ENCODE data around the gene TMEM43. TPM values are rescaled to one million over a fixed set of nuclear protein-coding genes. Genes with fewer than 3 reads are reported as not detected.

TMEM43 gene
- total RNA-seq, 2 donors from 2014 or later = 38.4 to 39.9 TPM

DNA sequence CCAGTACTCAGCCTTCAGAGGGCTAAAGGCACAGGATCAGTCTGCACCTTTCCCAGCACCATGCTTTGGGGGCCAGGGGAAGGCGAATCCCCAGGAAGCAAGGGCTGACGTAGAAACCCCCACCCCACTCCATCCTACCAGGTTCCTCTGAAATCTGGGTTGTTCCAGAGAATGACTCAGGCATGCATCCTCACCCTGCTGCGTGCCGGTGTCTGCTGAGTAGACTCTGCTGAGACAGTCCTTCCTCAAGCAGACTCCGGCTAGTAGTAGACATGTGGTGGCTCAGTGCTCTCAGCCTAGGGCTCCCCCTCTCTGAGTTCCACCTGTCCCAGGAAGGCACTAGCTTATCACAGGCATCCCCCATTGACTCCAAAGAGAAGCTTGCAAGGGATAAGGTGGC, 9.0 kb downstream of the TMEM43 start:
- ATAC-seq (replicated peaks in 1 of 2) = no peak
- Mint-ChIP-seq H3K4me1 (ENCODE audit: low read depth) (peaks cover 2% of the 10 kb centered on the region), H3K4me3 (no peak overlapping the region), H3K27me3 (ENCODE audit: low read depth) (no peaks in the 10 kb centered on the region), H3K27ac (no peak overlapping the region), H3K36me3 (ENCODE audit: insufficient read depth in 2 of 2) (peaks cover 3 to 13% of the 10 kb centered on the region in 2 donors), H3K9me3 (no peaks in the 10 kb centered on the region)
- no peak for DNase-seq

DNA sequence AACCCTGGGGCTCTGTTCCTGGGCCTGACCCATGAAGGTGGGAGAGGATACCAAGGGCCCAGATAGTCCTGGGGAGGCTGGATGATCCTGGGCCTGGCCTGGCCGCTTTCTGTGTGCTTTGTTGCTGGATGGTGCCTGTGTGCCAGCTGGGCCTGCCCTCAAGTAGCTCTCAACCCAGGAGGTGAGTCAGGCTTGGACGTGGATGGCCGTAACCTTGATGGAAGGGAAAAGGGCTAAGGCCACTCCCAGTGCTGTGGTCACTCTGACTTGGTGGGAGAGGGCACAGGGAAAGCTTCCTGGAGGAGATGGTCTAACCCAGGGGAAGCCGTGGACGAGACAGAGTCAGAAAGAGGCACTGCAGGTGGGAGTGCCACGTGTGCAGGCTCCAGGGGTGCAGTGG, 9.4 kb downstream of the TMEM43 start:
- no peak for DNase-seq
- Mint-ChIP-seq H3K27ac (no peak overlapping the region), H3K36me3 (ENCODE audit: insufficient read depth in 2 of 2) (peaks cover 3 to 12% of the 10 kb centered on the region in 2 donors), H3K4me1 (ENCODE audit: low read depth) (no peaks in the 10 kb centered on the region), H3K9me3 (no peaks in the 10 kb centered on the region), H3K27me3 (ENCODE audit: low read depth) (no peaks in the 10 kb centered on the region), H3K4me3 (no peak overlapping the region)
- ATAC-seq (replicated peaks in 1 of 2) = no peak

DNA sequence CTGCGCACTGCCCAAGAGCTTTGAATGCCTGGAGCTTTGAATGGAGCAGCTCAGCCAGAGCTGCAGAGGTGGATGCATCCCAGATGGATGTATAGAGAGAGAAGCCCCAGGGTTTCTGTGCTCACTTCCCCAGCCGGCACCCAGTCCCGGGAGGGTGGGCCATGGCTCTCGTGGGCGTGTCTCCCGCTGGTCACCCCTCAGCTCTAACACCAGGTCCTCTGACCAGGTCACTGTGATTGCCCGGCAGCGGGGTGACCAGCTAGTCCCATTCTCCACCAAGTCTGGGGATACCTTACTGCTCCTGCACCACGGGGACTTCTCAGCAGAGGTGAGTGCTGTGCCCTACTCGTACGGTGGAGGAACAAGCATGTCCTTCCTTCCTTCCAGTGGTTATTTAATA, 10.7 kb downstream of the TMEM43 start:
- Mint-ChIP-seq H3K4me1 (ENCODE audit: low read depth) (peaks cover 6% of the 10 kb centered on the region), H3K36me3 (ENCODE audit: insufficient read depth in 2 of 2) (peaks cover 2 to 10% of the 10 kb centered on the region in 2 donors), H3K4me3 (no peak overlapping the region), H3K27me3 (ENCODE audit: low read depth) (no peaks in the 10 kb centered on the region), H3K27ac (no peak overlapping the region), H3K9me3 (no peaks in the 10 kb centered on the region)
- ATAC-seq (replicated peaks in 1 of 2) (no peak), DNase-seq (no peak)

DNA sequence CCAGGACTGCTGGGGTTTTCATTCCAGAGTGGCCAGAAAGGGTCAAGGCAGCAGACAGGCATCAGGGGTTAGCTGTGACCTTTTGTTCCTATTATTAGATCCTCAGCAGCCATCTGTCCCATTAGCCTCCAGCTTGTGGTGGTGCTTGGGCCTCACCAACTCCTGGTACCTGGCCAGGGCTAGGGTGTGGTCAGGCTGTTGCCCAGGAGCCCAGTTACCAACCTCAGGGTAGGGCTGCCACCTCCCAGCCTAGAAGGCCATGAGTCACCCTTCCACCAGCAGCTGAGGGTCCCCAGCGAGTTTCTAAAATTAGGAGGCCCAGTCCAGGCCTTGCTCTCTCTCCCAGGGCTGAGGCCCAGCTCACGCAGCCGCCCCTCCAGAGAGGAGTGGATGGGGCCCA, 12.2 kb downstream of the TMEM43 start:
- DNase-seq (no peak), ATAC-seq (replicated peaks in 1 of 2) (no peak)
- no peaks in the 10 kb centered on the region for H3K9me3 Mint-ChIP-seq

DNA sequence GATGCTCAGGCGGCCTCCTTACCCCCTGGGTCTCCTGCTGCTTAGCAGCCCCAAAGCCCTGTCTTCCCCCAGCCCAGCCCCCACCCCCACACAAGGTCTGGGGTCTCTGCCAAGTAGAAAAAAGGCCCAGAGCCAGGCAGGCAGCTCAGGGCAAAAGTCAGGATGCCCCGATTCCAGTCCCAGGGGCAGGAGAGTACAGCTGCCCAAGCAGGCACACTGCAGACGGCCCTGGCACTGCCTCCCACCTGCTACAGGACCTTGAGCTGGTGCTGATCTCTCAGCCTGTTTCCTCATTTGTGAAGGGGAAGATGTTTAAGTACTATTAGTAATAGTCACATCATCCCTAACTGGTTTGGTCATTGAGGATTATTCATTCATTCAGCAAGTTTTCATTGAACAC, 12.6 kb downstream of the TMEM43 start:
- Mint-ChIP-seq H3K9me3 (no peaks in the 10 kb centered on the region), H3K36me3 (ENCODE audit: insufficient read depth in 2 of 2) (peaks cover 6 to 14% of the 10 kb centered on the region in 2 donors), H3K27ac (no peak overlapping the region), H3K27me3 (ENCODE audit: low read depth) (no peaks in the 10 kb centered on the region), H3K4me3 (no peak overlapping the region), H3K4me1 (ENCODE audit: low read depth) (peaks cover 23% of the 10 kb centered on the region)
- no peak for DNase-seq
- ATAC-seq (replicated peaks in 1 of 2) = no peak

More for the DNA sequence above, 12.2 kb downstream of the TMEM43 start:
- Mint-ChIP-seq H3K4me1 (ENCODE audit: low read depth) (peaks cover 19% of the 10 kb centered on the region), H3K4me3 (no peak overlapping the region), H3K36me3 (ENCODE audit: insufficient read depth in 2 of 2) (peaks cover 5 to 13% of the 10 kb centered on the region in 2 donors), H3K27ac (no peak overlapping the region), H3K27me3 (ENCODE audit: low read depth) (no peaks in the 10 kb centered on the region)

DNA sequence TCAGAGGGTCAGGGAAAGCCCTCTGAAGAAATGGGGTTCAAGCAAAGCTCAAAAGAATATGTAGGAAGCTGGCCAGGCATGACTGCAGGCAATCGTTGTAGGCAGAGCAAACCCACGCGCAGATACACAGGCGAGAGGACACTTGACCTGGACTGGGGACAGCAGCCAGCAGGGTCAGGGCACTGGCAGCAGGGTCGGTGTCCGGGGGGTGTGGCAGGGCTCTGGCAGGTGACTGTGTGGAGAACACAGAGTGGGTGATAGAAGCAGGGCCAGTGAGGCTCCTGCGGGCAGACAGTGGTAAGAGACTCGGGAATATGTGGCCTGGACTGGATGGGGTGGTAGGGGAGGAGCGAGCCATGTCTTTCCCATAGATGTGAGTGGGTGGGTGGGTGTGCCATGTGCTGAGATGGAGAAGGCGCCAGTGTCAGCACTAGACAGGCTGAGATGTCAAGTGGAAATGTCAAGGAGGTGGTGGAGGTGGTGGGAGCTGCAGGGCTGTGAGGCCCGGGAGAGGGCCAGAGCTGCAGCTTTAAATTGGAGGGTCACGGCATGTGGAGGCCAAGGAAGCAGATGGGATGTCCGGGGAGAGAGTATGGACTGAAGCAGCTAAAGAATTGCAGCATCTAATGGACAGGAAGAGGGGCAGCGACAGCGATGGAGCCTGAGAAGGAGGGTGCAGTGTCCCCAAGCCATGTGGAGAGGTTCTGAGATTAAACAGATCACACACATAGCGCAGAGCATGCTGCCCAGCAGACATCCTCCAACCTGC, 13.4 kb downstream of the TMEM43 start:
- Mint-ChIP-seq H3K9me3 (no peaks in the 10 kb centered on the region), H3K36me3 (ENCODE audit: insufficient read depth in 2 of 2) (peaks cover 6 to 14% of the 10 kb centered on the region in 2 donors), H3K27me3 (ENCODE audit: low read depth) (no peaks in the 10 kb centered on the region), H3K4me3 (no peak overlapping the region), H3K27ac (no peak overlapping the region), H3K4me1 (ENCODE audit: low read depth) (peaks cover 31% of the 10 kb centered on the region)
- DNase-seq (no peak), ATAC-seq (replicated peaks in 1 of 2) (no peak)

DNA sequence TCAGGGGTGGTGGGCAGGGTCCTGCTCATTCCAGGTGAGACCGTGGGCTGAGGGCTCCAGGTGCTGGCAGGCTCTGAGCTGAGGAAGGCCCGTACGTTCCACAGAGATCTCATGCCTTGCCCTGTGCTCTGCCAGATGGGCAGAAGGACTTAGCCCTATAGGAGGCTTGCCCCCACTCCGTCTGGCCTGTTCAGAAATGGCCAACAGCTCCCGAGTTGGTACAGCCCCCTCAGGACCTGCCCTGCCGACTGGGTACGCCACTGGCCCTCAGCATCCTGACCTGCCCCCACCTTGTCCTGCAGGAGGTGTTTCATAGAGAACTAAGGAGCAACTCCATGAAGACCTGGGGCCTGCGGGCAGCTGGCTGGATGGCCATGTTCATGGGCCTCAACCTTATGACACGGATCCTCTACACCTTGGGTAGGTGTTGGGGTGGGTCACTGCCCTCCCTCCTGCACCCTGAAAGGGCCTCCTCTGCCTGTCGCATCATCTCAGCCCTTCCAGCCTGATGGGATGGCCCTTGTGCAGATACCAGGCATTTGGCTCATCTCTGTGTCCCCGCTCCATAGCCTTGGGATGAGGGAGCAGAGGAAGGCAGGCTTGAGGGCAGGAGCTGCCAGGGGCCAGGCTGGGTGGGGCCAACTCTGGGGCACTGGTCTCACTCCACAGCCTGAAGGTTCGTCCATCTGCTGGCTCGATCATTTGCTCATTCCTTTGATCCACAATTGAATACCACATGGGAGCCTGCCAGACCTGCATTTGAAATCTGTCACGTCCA, 14.2 kb downstream of the TMEM43 start:
- DNase-seq (no peak), ATAC-seq (replicated peaks in 1 of 2) (no peak)
- Mint-ChIP-seq H3K4me1 (ENCODE audit: low read depth) (peaks cover 37% of the 10 kb centered on the region), H3K27me3 (ENCODE audit: low read depth) (no peaks in the 10 kb centered on the region), H3K9me3 (no peaks in the 10 kb centered on the region), H3K27ac (no peak overlapping the region), H3K4me3 (no peak overlapping the region), H3K36me3 (ENCODE audit: insufficient read depth in 2 of 2) (peaks cover 6 to 14% of the 10 kb centered on the region in 2 donors)

DNA sequence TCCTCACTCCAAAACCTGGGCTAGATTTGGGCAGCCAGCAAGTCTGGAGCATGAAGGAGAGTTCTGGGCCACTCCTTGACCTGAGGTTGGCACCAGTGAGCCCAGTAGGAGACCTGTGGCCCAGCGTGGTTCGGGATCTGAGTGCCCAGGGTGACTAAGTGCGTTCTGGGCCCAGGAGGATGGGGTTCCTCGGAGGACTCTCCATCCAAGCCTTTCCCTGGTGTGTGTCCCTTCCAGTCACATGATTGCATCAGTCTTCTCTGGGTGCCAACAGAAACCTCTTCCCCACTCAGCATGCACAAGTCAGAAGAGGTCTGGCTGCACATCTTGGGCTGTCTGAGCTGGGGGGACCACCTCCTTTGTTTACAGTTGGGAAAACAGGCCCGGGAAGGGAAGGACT, 14.9 kb downstream of the TMEM43 start:
- Mint-ChIP-seq H3K4me3 (no peak overlapping the region), H3K9me3 (no peaks in the 10 kb centered on the region), H3K27ac (no peak overlapping the region), H3K27me3 (ENCODE audit: low read depth) (no peaks in the 10 kb centered on the region), H3K36me3 (ENCODE audit: insufficient read depth in 2 of 2) (peaks cover 6 to 14% of the 10 kb centered on the region in 2 donors), H3K4me1 (ENCODE audit: low read depth) (peaks cover 44% of the 10 kb centered on the region)
- ATAC-seq (replicated peaks in 1 of 2) = no peak
- DNase-seq = no peak

DNA sequence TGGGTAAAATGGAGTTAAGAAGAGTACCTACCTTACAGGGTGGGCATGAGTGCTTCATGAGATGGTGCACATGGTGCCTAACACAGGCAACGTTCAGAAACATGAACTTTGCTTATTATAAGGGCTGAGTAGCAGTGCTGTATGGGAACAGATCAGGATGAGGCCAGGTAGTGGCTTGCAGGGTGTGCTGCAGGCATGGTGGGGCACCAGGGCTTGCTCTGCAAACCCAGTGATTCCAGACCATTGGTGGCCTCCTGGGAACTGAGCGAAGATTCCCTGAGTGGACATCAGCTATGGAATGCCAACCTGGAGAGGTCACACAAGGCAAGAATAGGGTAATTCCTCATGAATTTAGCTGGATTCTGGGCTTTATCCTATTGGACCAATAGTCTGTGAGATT, 15.8 kb downstream of the TMEM43 start:
- Mint-ChIP-seq H3K27ac (no peak overlapping the region), H3K27me3 (ENCODE audit: low read depth) (no peaks in the 10 kb centered on the region), H3K4me3 (no peak overlapping the region), H3K36me3 (ENCODE audit: insufficient read depth in 2 of 2) (peaks cover 6 to 14% of the 10 kb centered on the region in 2 donors), H3K9me3 (no peaks in the 10 kb centered on the region), H3K4me1 (ENCODE audit: low read depth) (peaks cover 52% of the 10 kb centered on the region)
- ATAC-seq (replicated peaks in 1 of 2) (no peak), DNase-seq (no peak)

DNA sequence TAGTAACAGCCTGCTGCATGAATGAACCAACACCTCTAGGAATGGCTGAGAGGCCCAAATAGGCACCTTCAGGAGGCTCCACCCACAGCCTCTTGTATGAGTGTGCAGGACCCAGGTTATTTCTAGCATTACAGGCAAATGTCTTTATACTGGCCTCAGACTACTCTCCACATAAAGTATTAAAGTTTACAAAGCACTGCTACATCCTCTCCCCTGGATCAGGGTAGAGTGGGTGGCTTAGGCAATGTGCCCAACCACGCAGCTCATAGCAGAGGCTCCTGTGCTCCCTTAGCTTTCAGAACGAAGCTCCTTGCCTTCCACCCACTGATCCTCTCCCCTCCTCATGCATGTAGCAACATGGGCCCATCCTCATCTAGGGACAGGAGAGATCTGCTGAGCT, 16.3 kb downstream of the TMEM43 start:
- Mint-ChIP-seq H3K36me3 (ENCODE audit: insufficient read depth in 2 of 2) (peaks cover 6 to 11% of the 10 kb centered on the region in 2 donors), H3K4me1 (ENCODE audit: low read depth) (peaks cover 56% of the 10 kb centered on the region), H3K9me3 (no peaks in the 10 kb centered on the region), H3K27ac (peak overlapping the region; percentile 94), H3K27me3 (ENCODE audit: low read depth) (no peaks in the 10 kb centered on the region), H3K4me3 (no peak overlapping the region)
- ATAC-seq (replicated peaks in 1 of 2) = no peak
- DNase-seq = no peak

DNA sequence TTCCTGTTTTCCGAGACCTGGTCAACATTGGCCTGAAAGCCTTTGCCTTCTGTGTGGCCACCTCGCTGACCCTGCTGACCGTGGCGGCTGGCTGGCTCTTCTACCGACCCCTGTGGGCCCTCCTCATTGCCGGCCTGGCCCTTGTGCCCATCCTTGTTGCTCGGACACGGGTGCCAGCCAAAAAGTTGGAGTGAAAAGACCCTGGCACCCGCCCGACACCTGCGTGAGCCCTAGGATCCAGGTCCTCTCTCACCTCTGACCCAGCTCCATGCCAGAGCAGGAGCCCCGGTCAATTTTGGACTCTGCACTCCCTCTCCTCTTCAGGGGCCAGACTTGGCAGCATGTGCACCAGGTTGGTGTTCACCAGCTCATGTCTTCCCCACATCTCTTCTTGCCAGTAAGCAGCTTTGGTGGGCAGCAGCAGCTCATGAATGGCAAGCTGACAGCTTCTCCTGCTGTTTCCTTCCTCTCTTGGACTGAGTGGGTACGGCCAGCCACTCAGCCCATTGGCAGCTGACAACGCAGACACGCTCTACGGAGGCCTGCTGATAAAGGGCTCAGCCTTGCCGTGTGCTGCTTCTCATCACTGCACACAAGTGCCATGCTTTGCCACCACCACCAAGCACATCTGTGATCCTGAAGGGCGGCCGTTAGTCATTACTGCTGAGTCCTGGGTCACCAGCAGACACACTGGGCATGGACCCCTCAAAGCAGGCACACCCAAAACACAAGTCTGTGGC, 16.9 kb downstream of the TMEM43 start:
- Mint-ChIP-seq H3K27ac (peak overlapping the region; percentile 94), H3K4me1 (ENCODE audit: low read depth) (peaks cover 57% of the 10 kb centered on the region), H3K4me3 (peak overlapping the region; percentile 15 to 62), H3K27me3 (ENCODE audit: low read depth) (no peaks in the 10 kb centered on the region), H3K9me3 (no peaks in the 10 kb centered on the region), H3K36me3 (ENCODE audit: insufficient read depth in 2 of 2) (peaks cover 6 to 11% of the 10 kb centered on the region in 2 donors)
- ATAC-seq (replicated peaks in 1 of 2) (no peak), DNase-seq (no peak)

DNA sequence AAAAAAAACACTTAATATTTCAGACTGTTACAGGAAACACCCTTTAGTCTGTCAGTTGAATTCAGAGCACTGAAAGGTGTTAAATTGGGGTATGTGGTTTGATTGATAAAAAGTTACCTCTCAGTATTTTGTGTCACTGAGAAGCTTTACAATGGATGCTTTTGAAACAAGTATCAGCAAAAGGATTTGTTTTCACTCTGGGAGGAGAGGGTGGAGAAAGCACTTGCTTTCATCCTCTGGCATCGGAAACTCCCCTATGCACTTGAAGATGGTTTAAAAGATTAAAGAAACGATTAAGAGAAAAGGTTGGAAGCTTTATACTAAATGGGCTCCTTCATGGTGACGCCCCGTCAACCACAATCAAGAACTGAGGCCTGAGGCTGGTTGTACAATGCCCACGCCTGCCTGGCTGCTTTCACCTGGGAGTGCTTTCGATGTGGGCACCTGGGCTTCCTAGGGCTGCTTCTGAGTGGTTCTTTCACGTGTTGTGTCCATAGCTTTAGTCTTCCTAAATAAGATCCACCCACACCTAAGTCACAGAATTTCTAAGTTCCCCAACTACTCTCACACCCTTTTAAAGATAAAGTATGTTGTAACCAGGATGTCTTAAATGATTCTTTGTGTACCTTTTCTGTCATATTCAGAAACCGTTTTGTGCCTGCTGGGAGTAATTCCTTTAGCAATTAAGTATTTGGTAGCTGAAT, 17.9 kb downstream of the TMEM43 start:
- H3K9me3 Mint-ChIP-seq = no peaks in the 10 kb centered on the region
- peak overlapping the region; percentile 33 to 62 for H3K4me3 Mint-ChIP-seq
- peak overlapping the region; percentile 94 for H3K27ac Mint-ChIP-seq
- H3K27me3 Mint-ChIP-seq (ENCODE audit: low read depth) = no peaks in the 10 kb centered on the region
- DNase-seq = peak; percentile 35 to 50
- peaks cover 57% of the 10 kb centered on the region for H3K4me1 Mint-ChIP-seq (ENCODE audit: low read depth)
- H3K36me3 Mint-ChIP-seq (ENCODE audit: insufficient read depth in 2 of 2) = peaks cover 6 to 11% of the 10 kb centered on the region in 2 donors
- ATAC-seq (replicated peaks in 1 of 2) = peak; percentile 36 to 37

Data from activated T-cell treated with anti-CD3 and anti-CD28 coated beads, Interleukin-2, amount 50 U/mL, for 72 hours (primary cell).